HG03565 (cell line): ENCODE data around the gene TRIM44.

ENCODE experiments used
- ATAC-seq: cut with Tn5 transposase; IDR thresholded peaks from one replicate; pipeline ENCODE4 v1.9.1; 2021; ENCODE audit warnings: mild to moderate bottlenecking, moderate library complexity; ENCODE audit not compliant: unreplicated experiment

TRIM44 gene

GRCh38 chr11:35785287-35786167, 123.0 kb downstream of the TRIM44 start:
- no peak for ATAC-seq

GRCh38 chr11:35786188-35786587, 123.6 kb downstream of the TRIM44 start:
- no peak for ATAC-seq

- no peak for ATAC-seq
These were observed 124.5 kb downstream of the TRIM44 start for GRCh38 chr11:35787013-35787504.

GRCh38 chr11:35787626-35788025, 125.1 kb downstream of the TRIM44 start:
- no peak for ATAC-seq

- ATAC-seq = no peak
These were observed 128.7 kb downstream of the TRIM44 start for GRCh38 chr11:35791088-35791958.

GRCh38 chr11:35792148-35792845, 129.7 kb downstream of the TRIM44 start:
- ATAC-seq = no peak

GRCh38 chr11:35792846-35793192, 130.2 kb downstream of the TRIM44 start:
- ATAC-seq = no peak

GRCh38 chr11:35794333-35794732, 131.8 kb downstream of the TRIM44 start:
- no peak for ATAC-seq

- no peak for ATAC-seq
These were observed 132.3 kb downstream of the TRIM44 start for GRCh38 chr11:35794850-35795249.

- no peak for ATAC-seq
These were observed 134.0 kb downstream of the TRIM44 start for GRCh38 chr11:35796562-35796961.

- no peak for ATAC-seq
These were observed 135.8 kb downstream of the TRIM44 start for GRCh38 chr11:35798423-35798822.

GRCh38 chr11:35798983-35799382, 136.4 kb downstream of the TRIM44 start:
- ATAC-seq = no peak

- no peak for ATAC-seq
These were observed 137.1 kb downstream of the TRIM44 start for GRCh38 chr11:35799655-35800054.

GRCh38 chr11:35800970-35801953, 138.7 kb downstream of the TRIM44 start:
- ATAC-seq = no peak

GRCh38 chr11:35802221-35802620, 139.6 kb downstream of the TRIM44 start:
- ATAC-seq = no peak

GRCh38 chr11:35802672-35803071, 140.1 kb downstream of the TRIM44 start:
- no peak for ATAC-seq

GRCh38 chr11:35803115-35803514, 140.5 kb downstream of the TRIM44 start:
- no peak for ATAC-seq

GRCh38 chr11:35804451-35805040, 142.0 kb downstream of the TRIM44 start:
- no peak for ATAC-seq

- no peak for ATAC-seq
These were observed 147.0 kb downstream of the TRIM44 start for GRCh38 chr11:35809561-35809960.
